ENCODE data around the gene KIAA1217.

KIAA1217 gene

GRCh38 chr10:24485304-24485703 is 276.4 kb downstream of the KIAA1217 start:
- Histone ChIP-seq H3K4me3 (no peak overlapping the region), H3K9me3 (replicated peaks in 1 of 11) (no peaks in the 10 kb centered on the region), H3K9ac (no peak overlapping the region), H3K36me3 (peaks cover 0 to 32% (median 0%) of the 10 kb centered on the region in 11 experiments; a peak in 2 of 22 replicates), H4K20me1 (peaks cover 0 to 78% (median 0%) of the 10 kb centered on the region in 11 experiments; a peak in 2 of 22 replicates), H3K27me3 (no peaks in the 10 kb centered on the region), H3K4me1 (peaks cover 0 to 21% (median 2%) of the 10 kb centered on the region in 10 experiments; a peak in 9 of 20 replicates), H3K4me2 (peak overlapping the region in 1 of 11 experiments; percentile 15; a peak in 1 of 22 replicates), H3K27ac (no peak overlapping the region)
- TF ChIP-seq Cebpa-rat (IDR thresholded peaks at IDR 0.05) = no peak

- H3K9me3 ChIP-seq (replicated peaks in 1 of 11) = no peaks in the 10 kb centered on the region
- peaks cover 0 to 31% (median 0%) of the 10 kb centered on the region in 11 experiments; a peak in 2 of 22 replicates for H3K36me3 ChIP-seq
- no peak overlapping the region for H3K9ac ChIP-seq
- H3K4me2 ChIP-seq = no peak overlapping the region
- H4K20me1 ChIP-seq = peaks cover 0 to 83% (median 0%) of the 10 kb centered on the region in 11 experiments; a peak in 2 of 22 replicates
- no peak overlapping the region for H3K27ac ChIP-seq
- TF ChIP-seq Cebpa-rat (IDR thresholded peaks at IDR 0.05) = no peak
- peaks cover 0 to 12% (median 1%) of the 10 kb centered on the region in 10 experiments; a peak in 9 of 20 replicates for H3K4me1 ChIP-seq
- H3K27me3 ChIP-seq = no peaks in the 10 kb centered on the region
- no peak overlapping the region for H3K4me3 ChIP-seq
These were observed 279.7 kb downstream of the KIAA1217 start for GRCh38 chr10:24488631-24489030.

- Histone ChIP-seq H3K4me2 (no peak overlapping the region), H3K4me1 (peaks cover 0 to 7% (median 0%) of the 10 kb centered on the region in 10 experiments; a peak in 1 of 20 replicates), H3K36me3 (peaks cover 0 to 31% (median 0%) of the 10 kb centered on the region in 11 experiments; a peak in 3 of 22 replicates), H3K27me3 (no peaks in the 10 kb centered on the region), H4K20me1 (peaks cover 0 to 68% (median 0%) of the 10 kb centered on the region in 11 experiments; a peak in 2 of 22 replicates), H3K9ac (no peak overlapping the region), H3K9me3 (replicated peaks in 1 of 11) (no peaks in the 10 kb centered on the region), H3K27ac (no peak overlapping the region), H3K4me3 (no peak overlapping the region)
- TF ChIP-seq Cebpa-rat (IDR thresholded peaks at IDR 0.05) = no peak
These were observed 284.2 kb downstream of the KIAA1217 start for GRCh38 chr10:24493165-24493564.

- Histone ChIP-seq H4K20me1 (peaks cover 0 to 59% (median 0%) of the 10 kb centered on the region in 11 experiments; a peak in 2 of 22 replicates), H3K27me3 (no peaks in the 10 kb centered on the region), H3K4me3 (no peak overlapping the region), H3K9ac (no peak overlapping the region), H3K36me3 (peaks cover 0 to 31% (median 0%) of the 10 kb centered on the region in 11 experiments; a peak in 3 of 22 replicates), H3K4me1 (peaks cover 0 to 12% (median 0%) of the 10 kb centered on the region in 10 experiments; a peak in 1 of 20 replicates), H3K4me2 (no peak overlapping the region), H3K9me3 (replicated peaks in 1 of 11) (no peaks in the 10 kb centered on the region), H3K27ac (no peak overlapping the region)
- no peak for TF ChIP-seq Cebpa-rat (IDR thresholded peaks at IDR 0.05)
These were observed 285.3 kb downstream of the KIAA1217 start for GRCh38 chr10:24494236-24494635.

- no peak for TF ChIP-seq Cebpa-rat (IDR thresholded peaks at IDR 0.05)
- no peak overlapping the region for H3K9ac ChIP-seq
These were observed 285.8 kb downstream of the KIAA1217 start for GRCh38 chr10:24494777-24495176.

GRCh38 chr10:24495666-24496460 is 286.9 kb downstream of the KIAA1217 start:
- Histone ChIP-seq H3K27me3 (no peaks in the 10 kb centered on the region), H3K4me2 (no peak overlapping the region), H3K36me3 (peaks cover 0 to 31% (median 0%) of the 10 kb centered on the region in 11 experiments; a peak in 3 of 22 replicates), H3K9ac (no peak overlapping the region), H4K20me1 (peaks cover 0 to 49% (median 0%) of the 10 kb centered on the region in 11 experiments; a peak in 2 of 22 replicates), H3K4me3 (no peak overlapping the region), H3K9me3 (replicated peaks in 1 of 11) (no peaks in the 10 kb centered on the region), H3K27ac (no peak overlapping the region), H3K4me1 (peaks cover 0 to 12% (median 0%) of the 10 kb centered on the region in 10 experiments; a peak in 1 of 20 replicates)
- TF ChIP-seq Cebpa-rat (IDR thresholded peaks at IDR 0.05) = no peak

More at GRCh38 chr10:24494777-24495176, 285.8 kb downstream of the KIAA1217 start:
- no peaks in the 10 kb centered on the region for H3K27me3 ChIP-seq
- peaks cover 0 to 12% (median 0%) of the 10 kb centered on the region in 10 experiments; a peak in 1 of 20 replicates for H3K4me1 ChIP-seq
- H4K20me1 ChIP-seq = peaks cover 0 to 59% (median 0%) of the 10 kb centered on the region in 11 experiments; a peak in 2 of 22 replicates
- no peak overlapping the region for H3K4me2 ChIP-seq
- H3K9me3 ChIP-seq (replicated peaks in 1 of 11) = no peaks in the 10 kb centered on the region
- peaks cover 0 to 31% (median 0%) of the 10 kb centered on the region in 11 experiments; a peak in 3 of 22 replicates for H3K36me3 ChIP-seq
- H3K27ac ChIP-seq = no peak overlapping the region
- no peak overlapping the region for H3K4me3 ChIP-seq

- no peaks in the 10 kb centered on the region for H3K27me3 ChIP-seq
- no peak overlapping the region for H3K9ac ChIP-seq
- H3K36me3 ChIP-seq = peaks cover 0 to 41% (median 0%) of the 10 kb centered on the region in 11 experiments; a peak in 3 of 22 replicates
- H3K27ac ChIP-seq = no peak overlapping the region
- no peak for TF ChIP-seq Cebpa-rat (IDR thresholded peaks at IDR 0.05)
- H3K4me1 ChIP-seq = peaks cover 0 to 12% (median 0%) of the 10 kb centered on the region in 10 experiments; a peak in 1 of 20 replicates
- H4K20me1 ChIP-seq = peaks cover 0 to 40% (median 0%) of the 10 kb centered on the region in 11 experiments; a peak in 2 of 22 replicates
- no peak overlapping the region for H3K4me2 ChIP-seq
- H3K4me3 ChIP-seq = no peak overlapping the region
- H3K9me3 ChIP-seq (replicated peaks in 1 of 11) = no peaks in the 10 kb centered on the region
These were observed 288.0 kb downstream of the KIAA1217 start for GRCh38 chr10:24496906-24497305.

- no peak overlapping the region for H3K4me2 ChIP-seq
- no peaks in the 10 kb centered on the region for H3K27me3 ChIP-seq
- peaks cover 0 to 6% (median 0%) of the 10 kb centered on the region in 11 experiments; a peak in 1 of 22 replicates for H3K9me3 ChIP-seq (replicated peaks in 1 of 11)
- no peak for TF ChIP-seq Cebpa-rat (IDR thresholded peaks at IDR 0.05)
- peaks cover 0 to 59% (median 0%) of the 10 kb centered on the region in 11 experiments; a peak in 4 of 22 replicates for H3K36me3 ChIP-seq
- H4K20me1 ChIP-seq = no peaks in the 10 kb centered on the region; a peak in 2 of 22 replicates
- no peak overlapping the region for H3K4me3 ChIP-seq
- H3K9ac ChIP-seq = no peak overlapping the region
- peaks cover 0 to 12% (median 0%) of the 10 kb centered on the region in 10 experiments; a peak in 1 of 20 replicates for H3K4me1 ChIP-seq
- H3K27ac ChIP-seq = no peak overlapping the region
These were observed 292.2 kb downstream of the KIAA1217 start for GRCh38 chr10:24501056-24501711.
